H54 (cell line): ENCODE measurements around the gene GALNT18.

Experiments used
- DNase-seq: peaks from one replicate; pipeline ENCODE4 v3.0.0; 2011; ENCODE audit warnings: low spot score, mixed read lengths; ENCODE audit not compliant: insufficient read length
- FAIRE-seq: peaks from 3 replicates; lab custom pipeline; 2011; peaks lifted over from hg19 to GRCh38; lab: Jason Lieb, UNC
- POLR2A ChIP-seq: IDR thresholded peaks from 2 replicates; pipeline ENCODE4 v1.6.1; 2011; ENCODE audit warnings: low read depth, mild to moderate bottlenecking, low read length

The GALNT18 gene

DNA sequence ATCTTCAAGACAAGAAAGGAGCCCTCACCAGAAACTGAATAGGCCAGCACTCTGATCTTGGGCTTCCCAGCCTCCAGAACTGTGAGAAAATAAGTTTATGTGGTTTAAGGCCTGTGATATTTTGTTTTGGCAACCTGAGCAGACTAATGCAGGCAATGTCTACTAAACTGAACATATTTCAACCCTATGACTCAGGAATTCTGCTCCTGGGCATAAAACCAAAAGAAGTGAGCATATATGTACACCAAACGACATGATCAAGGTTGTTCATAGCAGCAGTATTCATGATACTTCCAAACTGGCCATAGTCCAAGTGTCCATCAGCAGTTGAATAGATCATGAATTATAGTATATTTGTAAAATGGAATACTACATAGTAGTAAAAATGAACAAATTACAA, 297.7 kb downstream of the GALNT18 start:
- DNase-seq, result no peak
- no peak for TF ChIP-seq POLR2A
- no peak for FAIRE-seq

DNA sequence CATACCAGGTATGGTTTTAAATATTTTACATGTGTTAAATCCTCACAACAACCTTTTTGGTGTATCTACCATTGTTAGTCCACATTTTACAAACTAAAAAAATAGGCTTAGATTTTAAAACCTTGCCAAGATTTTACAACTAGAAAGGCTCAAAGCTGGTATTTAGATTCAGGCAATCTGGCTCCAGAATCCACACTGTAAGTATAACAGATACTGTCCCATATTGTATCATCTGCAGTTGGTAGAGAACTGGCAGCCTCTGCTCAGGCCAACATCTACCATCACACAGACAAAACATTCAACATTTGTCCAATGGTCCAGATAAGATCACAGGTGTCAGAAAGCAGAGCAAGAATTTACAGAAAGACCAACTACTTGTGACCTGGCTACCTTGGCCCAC, 299.7 kb downstream of the GALNT18 start:
- TF ChIP-seq POLR2A, result no peak
- no peak for DNase-seq
- no peak for FAIRE-seq

DNA sequence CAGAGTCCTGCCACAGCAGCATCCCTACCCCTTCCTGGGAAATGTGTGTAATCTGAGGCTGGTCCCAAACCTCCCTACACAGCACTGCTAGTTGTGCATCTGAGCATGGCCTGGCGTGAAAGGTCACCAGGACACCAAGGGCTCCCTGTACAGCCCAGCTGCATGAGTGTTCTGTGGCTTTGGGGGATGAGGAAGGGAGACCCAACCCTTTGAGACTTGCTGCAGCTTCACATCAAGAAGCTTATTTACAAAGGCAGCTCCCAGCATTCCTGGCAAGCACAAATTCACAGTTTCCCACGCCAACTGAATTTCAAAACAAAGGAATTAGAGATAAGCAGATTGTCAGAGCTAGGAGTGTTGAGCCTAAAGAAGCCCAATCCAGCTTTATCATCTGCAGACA, 301.0 kb downstream of the GALNT18 start:
- FAIRE-seq (no peak), DNase-seq (no peak)
- no peak for TF ChIP-seq POLR2A

DNA sequence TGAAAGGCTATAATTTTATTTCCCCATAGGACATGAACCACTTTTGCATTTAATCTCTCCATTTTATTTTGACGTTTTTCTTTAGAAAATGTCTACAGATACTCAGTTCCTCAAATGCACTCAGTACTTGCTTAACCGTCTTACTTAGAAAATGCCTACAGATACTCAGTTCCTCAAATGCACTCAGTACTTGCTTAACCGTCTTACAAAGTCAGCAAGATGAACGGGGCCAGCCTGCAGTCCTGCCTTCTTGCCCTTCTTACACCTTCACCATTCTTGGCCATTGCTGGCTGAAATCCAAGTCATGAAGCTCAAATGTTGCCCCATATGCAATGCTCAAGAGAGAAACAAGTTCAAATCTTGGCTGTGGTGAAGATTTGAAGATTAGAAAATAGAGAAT, 302.8 kb downstream of the GALNT18 start:
- FAIRE-seq (no peak), DNase-seq (no peak)
- no peak for TF ChIP-seq POLR2A

DNA sequence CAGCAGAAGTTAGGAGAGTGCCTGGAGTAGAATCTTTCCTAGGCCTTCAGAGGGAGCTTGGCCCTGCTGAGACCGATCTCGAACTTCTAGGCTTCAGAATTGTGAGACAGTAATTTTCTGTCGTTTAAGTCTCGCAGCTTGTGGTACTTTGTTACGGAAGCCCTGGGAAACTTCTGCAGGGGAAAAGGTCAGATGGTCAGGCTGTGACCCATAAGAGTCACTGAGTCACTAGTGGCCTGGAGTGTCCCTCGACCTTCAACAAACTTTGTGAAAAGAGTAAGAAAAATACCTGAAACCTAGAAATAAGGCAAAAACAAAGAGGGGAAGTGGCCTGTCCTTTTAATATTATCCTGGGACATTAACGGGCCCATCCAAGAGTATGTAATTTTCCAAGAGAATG, 303.3 kb downstream of the GALNT18 start:
- no peak for FAIRE-seq

DNA sequence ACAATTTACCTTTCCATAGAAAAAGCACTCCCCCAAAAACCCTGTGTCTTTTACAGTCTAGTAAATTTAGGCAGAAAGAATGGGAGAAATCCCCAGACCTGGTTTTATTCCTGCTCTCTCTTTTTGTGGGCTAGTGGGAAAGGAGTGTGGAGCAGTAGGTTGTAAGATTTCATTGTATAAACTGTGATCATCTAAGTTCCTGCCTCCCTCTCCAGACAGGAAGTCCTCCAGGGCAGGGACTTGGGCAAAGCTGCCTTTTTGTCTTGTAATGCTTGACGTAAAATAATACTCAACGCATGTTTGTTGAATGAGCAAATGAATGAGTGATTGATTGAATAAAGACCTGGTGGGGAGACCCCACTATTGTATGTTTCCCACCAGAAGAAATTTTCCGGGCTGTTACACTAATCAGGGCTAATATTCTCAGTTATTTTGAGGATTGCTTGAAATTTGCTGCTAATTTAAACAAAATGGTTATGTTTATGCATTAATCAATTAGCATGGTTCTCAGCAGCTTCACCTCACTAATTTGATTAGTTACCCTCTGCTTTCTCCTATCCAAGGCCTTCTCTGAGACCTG, 305.1 kb downstream of the GALNT18 start:
- FAIRE-seq (no peak), DNase-seq (no peak)
- no peak for TF ChIP-seq POLR2A

More for the DNA sequence above, 303.3 kb downstream of the GALNT18 start:
- no peak for TF ChIP-seq POLR2A
- DNase-seq, result no peak

DNA sequence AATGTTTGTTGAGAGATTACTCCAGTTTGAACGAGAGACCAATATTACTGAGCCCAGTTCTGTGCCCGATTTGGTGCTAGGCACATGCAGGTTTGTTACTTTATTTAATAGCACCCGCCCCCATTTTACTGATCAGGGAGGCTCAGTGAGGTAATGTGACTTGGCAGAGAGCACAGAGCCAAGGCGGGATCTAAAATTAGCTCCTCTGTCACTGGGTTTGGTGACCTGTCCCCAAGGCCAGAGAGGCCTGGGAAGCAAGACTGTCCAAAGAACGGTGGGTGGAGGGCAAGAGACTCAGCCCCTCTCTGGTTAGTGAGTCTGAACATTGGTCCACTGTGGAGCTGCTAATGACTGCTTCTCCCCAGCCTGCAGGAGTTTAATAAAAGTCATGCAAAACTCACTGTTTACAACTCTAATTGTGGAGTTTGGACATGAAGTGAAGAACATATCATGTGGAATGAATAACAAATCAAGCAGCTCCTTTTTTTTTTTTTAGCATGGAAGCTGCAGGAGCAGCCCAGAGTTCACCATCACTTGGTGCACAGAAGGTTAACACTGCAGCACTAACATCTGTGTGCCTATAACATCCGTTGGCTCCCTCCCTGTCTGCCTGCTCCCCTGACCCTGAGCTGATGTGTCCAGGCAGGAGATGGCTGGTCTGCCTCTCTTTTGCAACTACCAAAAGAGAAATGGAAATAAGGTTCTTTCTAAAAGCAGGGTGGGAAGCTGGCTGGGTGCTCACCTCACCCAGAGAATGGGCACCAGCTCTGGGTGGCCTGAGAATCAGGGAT, 307.7 kb downstream of the GALNT18 start:
- no peak for TF ChIP-seq POLR2A

DNA sequence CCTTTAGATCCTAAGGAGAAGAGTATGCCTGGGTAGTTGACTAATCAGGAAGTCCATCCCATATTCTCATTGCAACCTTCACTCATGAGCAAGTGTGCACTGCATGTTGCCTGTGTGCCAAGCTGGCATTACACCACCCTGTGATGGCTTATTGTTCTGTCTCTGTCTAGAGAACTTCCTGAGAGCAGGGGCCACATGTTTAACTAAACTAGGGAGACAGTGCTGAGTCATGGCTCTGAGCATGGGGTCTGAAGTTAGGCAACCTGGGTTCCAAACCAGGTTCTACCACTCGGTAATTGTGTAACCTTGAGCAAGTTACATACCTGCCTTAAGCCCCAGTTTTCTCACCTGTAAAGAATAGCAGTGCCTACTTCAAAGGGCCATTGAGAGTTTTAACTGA, 308.4 kb downstream of the GALNT18 start:
- no peak for FAIRE-seq
- no peak for TF ChIP-seq POLR2A
- DNase-seq, result peak; percentile 11

More for the DNA sequence above, 307.7 kb downstream of the GALNT18 start:
- DNase-seq (no peak), FAIRE-seq (no peak)

DNA sequence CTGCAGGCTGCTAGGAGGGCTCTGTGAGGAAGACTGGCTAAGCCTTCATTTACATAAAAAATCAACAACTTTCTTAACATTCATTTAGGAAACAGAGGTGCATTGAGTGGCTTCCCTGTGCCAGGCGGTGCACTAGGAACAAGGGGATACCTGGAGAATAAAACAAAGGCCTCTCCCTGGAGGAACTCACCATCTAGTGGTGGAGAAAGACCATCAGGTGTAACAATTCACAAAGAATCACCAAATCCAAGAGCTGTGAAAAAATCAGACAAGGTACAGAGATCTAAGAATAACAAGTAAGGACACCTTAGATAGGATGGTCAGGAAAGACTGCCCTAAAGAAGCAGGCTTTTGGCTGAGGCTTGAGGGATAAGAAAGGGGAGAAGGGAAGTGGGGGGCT, 309.1 kb downstream of the GALNT18 start:
- no peak for DNase-seq
- no peak for TF ChIP-seq POLR2A
- FAIRE-seq, result no peak

DNA sequence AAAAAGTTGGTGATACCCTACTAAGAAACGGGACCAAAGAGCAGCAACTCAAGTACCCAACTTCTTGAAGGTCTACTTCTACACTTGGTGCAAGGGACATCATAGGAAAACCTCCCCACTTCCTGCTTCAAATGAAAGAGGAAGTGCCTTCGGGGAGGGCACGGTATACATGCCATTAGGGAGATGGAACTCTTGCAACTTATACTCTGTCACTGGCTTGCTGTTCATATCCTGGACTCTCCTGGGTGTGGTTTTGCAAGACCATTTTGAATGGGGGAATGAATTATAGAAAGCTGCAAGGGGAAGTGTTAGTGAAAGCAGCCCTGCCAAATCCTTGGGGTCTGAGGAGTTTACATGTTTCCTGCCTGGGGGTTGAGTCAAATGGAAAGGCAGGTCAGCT, 310.6 kb downstream of the GALNT18 start:
- FAIRE-seq (no peak), DNase-seq (no peak)
- TF ChIP-seq POLR2A, result no peak

DNA sequence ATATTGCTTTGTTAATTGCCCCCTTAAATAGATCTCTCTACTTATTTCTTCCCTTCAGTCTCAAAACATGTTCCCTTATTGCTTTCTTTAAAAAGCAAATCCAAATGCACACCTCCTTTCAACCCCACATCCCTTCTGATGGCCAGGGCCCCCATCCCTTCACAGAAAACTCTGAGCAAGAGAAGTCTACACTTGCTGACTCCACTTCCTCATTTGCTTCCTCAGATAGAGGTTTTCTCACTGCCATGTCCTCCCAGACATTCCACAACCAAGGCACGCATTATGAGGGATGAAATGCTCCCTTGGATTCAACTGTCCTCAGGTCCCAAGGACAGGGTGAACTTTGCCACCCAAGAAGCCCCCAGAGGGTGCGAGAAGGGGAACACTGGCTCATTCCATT, 311.9 kb downstream of the GALNT18 start:
- no peak for FAIRE-seq
- DNase-seq, result no peak

DNA sequence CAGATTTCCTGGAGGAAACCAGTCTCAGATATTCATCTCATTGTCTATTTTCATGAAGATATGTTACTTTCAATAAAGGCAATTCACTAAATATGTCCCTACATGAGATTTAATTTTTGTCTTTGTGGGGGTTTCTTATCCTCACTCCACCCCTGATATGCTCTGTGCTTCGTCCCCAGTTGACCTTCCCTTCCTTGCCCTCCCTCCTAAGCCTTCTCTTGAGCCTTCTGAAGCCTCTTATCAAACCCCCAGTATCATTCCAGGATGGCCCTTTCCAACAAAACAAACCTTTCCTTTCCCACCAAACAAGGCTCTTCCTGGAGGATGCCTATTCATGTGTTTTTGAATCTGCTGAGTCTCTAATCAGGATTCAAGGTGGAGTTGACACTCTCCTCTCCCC, 313.6 kb downstream of the GALNT18 start:
- no peak for FAIRE-seq
- TF ChIP-seq POLR2A, result no peak
- DNase-seq, result no peak

More for the DNA sequence above, 311.9 kb downstream of the GALNT18 start:
- TF ChIP-seq POLR2A, result no peak

DNA sequence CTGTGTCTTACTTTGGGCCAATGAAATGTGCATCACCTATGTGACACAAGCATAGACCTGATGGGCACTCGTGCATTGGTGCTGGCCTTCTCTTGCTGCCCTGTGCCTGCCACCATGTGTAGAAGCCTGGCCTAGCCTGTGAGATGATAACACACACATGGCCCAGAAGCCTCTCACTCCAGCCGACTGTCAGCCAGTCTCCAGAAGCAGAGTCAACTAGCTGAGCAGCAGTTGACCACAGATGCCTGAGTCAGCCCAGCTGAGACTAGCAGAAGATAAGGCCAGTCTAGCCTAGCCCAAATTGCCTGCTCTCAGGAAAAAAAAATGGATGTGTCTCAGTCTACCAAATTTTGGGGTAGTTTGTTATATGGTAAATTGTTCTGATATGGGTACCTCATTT, 314.9 kb downstream of the GALNT18 start:
- no peak for TF ChIP-seq POLR2A
- FAIRE-seq (no peak), DNase-seq (no peak)

DNA sequence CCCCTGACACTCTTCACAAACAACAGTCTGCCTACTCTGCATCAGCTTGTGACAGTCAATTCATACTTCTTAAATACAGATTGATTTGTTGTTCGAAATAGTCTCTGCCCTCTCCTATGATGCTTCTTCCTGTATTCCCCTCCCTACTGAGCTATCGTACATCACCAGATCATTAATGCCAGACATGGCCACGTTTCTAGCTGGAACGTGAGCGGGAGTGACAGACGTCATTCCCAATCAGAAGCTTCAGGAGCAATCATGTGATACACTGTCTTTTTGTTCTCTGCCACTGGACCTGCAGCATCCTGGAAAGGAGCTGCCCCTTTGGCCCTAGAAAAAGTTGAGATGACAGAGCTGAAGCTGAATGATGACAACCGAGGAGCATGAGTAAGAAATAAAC, 317.3 kb downstream of the GALNT18 start:
- FAIRE-seq, result no peak
- DNase-seq, result no peak
- TF ChIP-seq POLR2A, result no peak

DNA sequence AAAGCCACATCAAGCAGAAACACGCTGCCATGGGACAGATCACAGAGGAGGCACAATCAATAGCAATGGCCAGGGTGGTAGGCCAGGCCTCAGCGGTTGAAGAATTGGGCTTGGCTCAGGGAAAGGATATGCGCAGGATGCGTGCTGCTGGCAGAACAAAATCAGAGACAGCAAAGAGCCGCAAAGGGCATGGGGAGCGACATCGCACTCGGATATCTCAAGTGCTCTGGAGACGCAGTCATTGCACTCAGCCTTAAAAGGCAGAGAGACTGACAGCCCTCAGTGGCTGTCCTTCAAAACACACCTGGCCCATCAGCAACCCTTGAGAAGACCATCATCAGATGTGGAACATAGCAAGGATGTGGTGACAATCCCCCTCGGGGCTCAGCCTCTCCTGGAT, 319.2 kb downstream of the GALNT18 start:
- no peak for FAIRE-seq
- no peak for DNase-seq
- no peak for TF ChIP-seq POLR2A
